OCI-LY3 (cell line): Measurements from ENCODE around the gene DNMT1.

Experiments used
- EZH2phosphoT487 ChIP-seq: fragments of 200-600 bp; shearing (Covaris generic); IDR thresholded peaks from 2 replicates; pipeline ENCODE4 v1.6.1; 2018; ENCODE audit warnings: antibody characterized with exemption, mixed run types, low read depth
- TF ChIP-seq, protein P1 (sequence below): fragments of 200-600, 300-600 bp; sonication (generic); IDR thresholded peaks from 2 replicates; pipeline ENCODE4 v1.5.1; 2014; ENCODE audit warnings: antibody characterized with exemption, low read length, low read depth

DNA sequence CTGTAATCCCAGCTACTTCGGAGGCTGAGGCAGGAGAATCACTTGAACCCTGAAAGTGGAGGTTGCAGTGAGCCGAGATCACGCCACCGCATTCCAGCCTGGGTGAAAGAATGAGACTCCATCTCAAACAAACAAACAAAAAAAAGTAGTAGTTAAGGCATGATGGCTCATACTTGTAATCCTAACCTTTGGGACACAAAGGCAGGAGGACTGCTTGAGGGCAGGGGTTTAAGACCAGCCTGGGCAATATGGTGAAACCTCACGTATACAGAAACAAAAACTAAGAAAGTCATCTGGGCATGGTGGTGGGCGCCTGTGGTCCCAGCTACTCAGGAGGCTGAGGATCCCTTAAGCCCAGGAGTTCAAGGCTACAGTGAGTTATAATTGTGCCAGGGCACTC, 1.8 kb downstream of the DNMT1 start:
- TF ChIP-seq, protein P1, sequence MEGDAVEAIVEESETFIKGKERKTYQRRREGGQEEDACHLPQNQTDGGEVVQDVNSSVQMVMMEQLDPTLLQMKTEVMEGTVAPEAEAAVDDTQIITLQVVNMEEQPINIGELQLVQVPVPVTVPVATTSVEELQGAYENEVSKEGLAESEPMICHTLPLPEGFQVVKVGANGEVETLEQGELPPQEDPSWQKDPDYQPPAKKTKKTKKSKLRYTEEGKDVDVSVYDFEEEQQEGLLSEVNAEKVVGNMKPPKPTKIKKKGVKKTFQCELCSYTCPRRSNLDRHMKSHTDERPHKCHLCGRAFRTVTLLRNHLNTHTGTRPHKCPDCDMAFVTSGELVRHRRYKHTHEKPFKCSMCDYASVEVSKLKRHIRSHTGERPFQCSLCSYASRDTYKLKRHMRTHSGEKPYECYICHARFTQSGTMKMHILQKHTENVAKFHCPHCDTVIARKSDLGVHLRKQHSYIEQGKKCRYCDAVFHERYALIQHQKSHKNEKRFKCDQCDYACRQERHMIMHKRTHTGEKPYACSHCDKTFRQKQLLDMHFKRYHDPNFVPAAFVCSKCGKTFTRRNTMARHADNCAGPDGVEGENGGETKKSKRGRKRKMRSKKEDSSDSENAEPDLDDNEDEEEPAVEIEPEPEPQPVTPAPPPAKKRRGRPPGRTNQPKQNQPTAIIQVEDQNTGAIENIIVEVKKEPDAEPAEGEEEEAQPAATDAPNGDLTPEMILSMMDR, result no peak
- TF ChIP-seq EZH2phosphoT487, result no peak
